Skeletal muscle tissue (tissue), 4 donors: ENCODE results near the gene RHBDF1. TPM values are rescaled to one million over a fixed set of nuclear protein-coding genes. Genes with fewer than 3 reads are reported as not detected.
"Not testable (repeated sequence)": the region's sequence is repeated elsewhere in the genome, so short reads cannot be mapped to it uniquely, and the experiment has no call there.

Experiments
- H3K27ac ChIP-seq: one replicate; pipeline ENCODE4 v1.7.0; 2013; ENCODE audit warnings: mild to moderate bottlenecking, low read depth, low read length, inconsistent platforms
- H3K27me3 ChIP-seq, 3 donors: one replicate each; pipeline ENCODE4 v1.7.0; 2013; ENCODE audit warnings: low read length in 3 of 3; ENCODE audit not compliant: control insufficient read depth in 3 of 3, insufficient read depth in 3 of 3
- H3K36me3 ChIP-seq, 3 donors: one replicate each; pipeline ENCODE4 v1.7.0; 2013; ENCODE audit warnings: low read length in 3 of 3; ENCODE audit not compliant: control insufficient read depth in 3 of 3, insufficient read depth in 3 of 3
- H3K4me1 ChIP-seq, 3 donors: one replicate each; pipeline ENCODE4 v1.7.0; 2013; ENCODE audit warnings: low read length in 3 of 3, mild to moderate bottlenecking in 3 of 3; ENCODE audit not compliant: control insufficient read depth in 3 of 3, insufficient read depth in 3 of 3
- H3K4me3 ChIP-seq, 3 donors: one replicate each; pipeline ENCODE4 v1.7.0; 2013; ENCODE audit warnings: low read length in 3 of 3
- H3K9ac ChIP-seq, 3 donors: one replicate each; pipeline ENCODE4 v1.7.0; 2013; ENCODE audit warnings: low read length in 3 of 3, mild to moderate bottlenecking in 3 of 3, moderate library complexity in 2 of 3, low read depth in 1 of 3
- H3K9me3 ChIP-seq, 3 donors: one replicate each; pipeline ENCODE4 v1.7.0; 2013; ENCODE audit warnings: low read length in 3 of 3; ENCODE audit not compliant: control insufficient read depth in 3 of 3
- total RNA-seq: library from RNA; depleted of rRNA; stranded (reverse); fragments of >200 nt; gene quantifications from one replicate; pipeline ENCODE4 v1.2.3, GENCODE V29; 2014
- donor health status: Osteomylitis.

Gene RHBDF1
- total RNA-seq, 1 donor from 2014 or later, result 19.8 TPM

- Histone ChIP-seq H3K27me3 (no peaks in the 10 kb centered on the region), H3K9me3 (no peaks in the 10 kb centered on the region), H3K4me1 (peaks cover 10 to 11% (median 11%) of the 10 kb centered on the region in 3 donors), H3K9ac (peak within 1 kb of the TSS; percentile 91 to 94 (median 93)), H3K4me3 (peak within 1 kb of the TSS; percentile 89 to 94 (median 89)), H3K27ac (peak within 1 kb of the TSS; percentile 51), H3K36me3 (peaks cover 32 to 41% (median 37%) of the 10 kb centered on the region in 3 donors)
Observed at GRCh38 chr16:53346-54236, 18.8 kb downstream of the RHBDF1 start, which contains the start of the genes POLR3K and SNRNP25. Gene POLR3K (minus strand): TSS chr16:53608. CDS start chr16:53586, 22 bp downstream. Gene SNRNP25 (plus strand): TSS chr16:53828. CDS start chr16:54017, 189 bp downstream.

GRCh38 chr16:50769-51591, 21.5 kb downstream of the RHBDF1 start:
- H3K27me3 ChIP-seq, result no peaks in the 10 kb centered on the region
- H3K27ac ChIP-seq, result no peak overlapping the region
- H3K4me1 ChIP-seq, result peaks cover 10 to 11% (median 11%) of the 10 kb centered on the region in 3 donors
- no peak overlapping the region for H3K9ac ChIP-seq
- no peak overlapping the region for H3K4me3 ChIP-seq
- H3K36me3 ChIP-seq, result peaks cover 14 to 22% (median 19%) of the 10 kb centered on the region in 3 donors
- H3K9me3 ChIP-seq, result no peaks in the 10 kb centered on the region

- no peaks in the 10 kb centered on the region for H3K9me3 ChIP-seq
- no peaks in the 10 kb centered on the region for H3K27me3 ChIP-seq
- peaks cover 8 to 24% (median 15%) of the 10 kb centered on the region in 3 donors for H3K36me3 ChIP-seq
- no peak overlapping the region for H3K4me3 ChIP-seq
- no peak overlapping the region for H3K9ac ChIP-seq
- no peaks in the 10 kb centered on the region for H3K4me1 ChIP-seq
- no peak overlapping the region for H3K27ac ChIP-seq
Observed at GRCh38 chr16:47234-47633, 25.2 kb downstream of the RHBDF1 start.

- H3K9ac ChIP-seq, H3K4me1 ChIP-seq, H3K4me3 ChIP-seq, H3K27me3 ChIP-seq, H3K27ac ChIP-seq, H3K9me3 ChIP-seq: not testable (repeated sequence)
- peaks cover 8 to 24% (median 15%) of the 10 kb centered on the region in 3 donors for H3K36me3 ChIP-seq
Observed at GRCh38 chr16:46510-46909, 25.9 kb downstream of the RHBDF1 start.

GRCh38 chr16:45454-45853, 27.0 kb downstream of the RHBDF1 start:
- Histone ChIP-seq H3K27ac (no peak overlapping the region), H3K4me1 (no peaks in the 10 kb centered on the region), H3K36me3 (peaks cover 8 to 22% (median 8%) of the 10 kb centered on the region in 3 donors), H3K4me3 (no peak overlapping the region), H3K9ac (no peak overlapping the region), H3K9me3 (no peaks in the 10 kb centered on the region), H3K27me3 (no peaks in the 10 kb centered on the region)

- Histone ChIP-seq H3K4me3 (no peak overlapping the region), H3K27ac (no peak overlapping the region), H3K9me3 (no peaks in the 10 kb centered on the region), H3K36me3 (peaks cover 8 to 22% (median 8%) of the 10 kb centered on the region in 3 donors), H3K9ac (no peak overlapping the region), H3K4me1 (no peaks in the 10 kb centered on the region), H3K27me3 (no peaks in the 10 kb centered on the region)
Observed at GRCh38 chr16:44655-45054, 27.8 kb downstream of the RHBDF1 start.

GRCh38 chr16:43294-43693, 29.1 kb downstream of the RHBDF1 start:
- no peaks in the 10 kb centered on the region for H3K9me3 ChIP-seq
- H3K27ac ChIP-seq, result no peak overlapping the region
- H3K36me3 ChIP-seq, result peaks cover 8 to 21% (median 10%) of the 10 kb centered on the region in 3 donors
- no peak overlapping the region for H3K4me3 ChIP-seq
- no peaks in the 10 kb centered on the region for H3K27me3 ChIP-seq
- H3K4me1 ChIP-seq, result no peaks in the 10 kb centered on the region
- H3K9ac ChIP-seq, result no peak overlapping the region

GRCh38 chr16:42691-43090, 29.7 kb downstream of the RHBDF1 start:
- H3K4me3 ChIP-seq, result no peak overlapping the region
- no peaks in the 10 kb centered on the region for H3K4me1 ChIP-seq
- no peaks in the 10 kb centered on the region for H3K27me3 ChIP-seq
- H3K9ac ChIP-seq, result no peak overlapping the region
- H3K9me3 ChIP-seq, result no peaks in the 10 kb centered on the region
- H3K36me3 ChIP-seq, result peaks cover 8 to 18% (median 12%) of the 10 kb centered on the region in 3 donors
- no peak overlapping the region for H3K27ac ChIP-seq

- Histone ChIP-seq H3K4me1 (no peaks in the 10 kb centered on the region), H3K9me3 (no peaks in the 10 kb centered on the region), H3K27ac (no peak overlapping the region), H3K9ac (no peak overlapping the region), H3K36me3 (peaks cover 5 to 15% (median 9%) of the 10 kb centered on the region in 3 donors), H3K27me3 (no peaks in the 10 kb centered on the region), H3K4me3 (peak overlapping the region in 1 of 3 donors; percentile 14)
Observed at GRCh38 chr16:42069-42457, 30.4 kb downstream of the RHBDF1 start.
